Fibroblast of skin of back (primary cell): ENCODE measurements around the gene TLL1.

Experiments
- DNase-seq: peaks from one replicate; pipeline ENCODE4 v3.0.0-alpha.2; 2013

Gene TLL1

GRCh38 chr4:165905405-165906027 lies 32.5 kb downstream of the TLL1 start:
- no peak for DNase-seq

DNA sequence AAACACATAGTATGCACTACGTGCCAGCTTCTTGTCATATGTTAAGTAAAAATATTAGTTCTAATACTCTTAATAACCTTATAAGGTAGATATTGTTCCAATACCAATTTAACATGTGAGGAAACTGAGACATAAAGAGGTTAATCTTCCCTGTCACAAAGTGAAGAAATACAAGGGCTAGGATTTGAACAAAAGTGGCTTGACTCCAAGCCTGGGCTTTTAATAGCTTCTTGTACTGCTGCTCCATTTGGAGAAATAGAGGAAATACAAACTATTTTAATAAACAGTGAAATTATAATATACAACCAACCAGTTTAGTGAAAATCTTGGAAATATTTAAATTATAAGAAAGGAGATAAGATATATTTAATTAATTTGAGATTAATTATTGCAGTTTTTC lies 33.2 kb downstream of the TLL1 start:
- no peak for DNase-seq

DNA sequence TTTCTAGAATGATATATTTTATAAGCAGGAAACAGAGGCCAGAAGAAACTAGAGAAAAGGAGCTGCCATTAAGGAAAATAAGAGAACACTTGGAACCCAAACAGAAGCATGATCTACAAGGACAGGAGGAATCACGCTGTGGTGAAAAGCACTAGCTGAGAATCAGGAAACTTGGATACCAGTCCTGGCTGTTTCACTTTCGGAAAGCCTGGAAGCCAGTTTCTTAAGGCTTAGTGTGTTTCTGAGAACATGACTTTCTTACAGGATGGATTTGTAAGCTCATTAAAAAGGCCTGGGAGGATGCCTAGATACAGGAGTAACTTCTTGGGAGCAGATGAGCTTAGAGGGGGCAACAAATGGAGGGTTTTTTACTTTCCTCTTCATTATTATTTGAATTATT lies 36.9 kb downstream of the TLL1 start:
- DNase-seq, result no peak

DNA sequence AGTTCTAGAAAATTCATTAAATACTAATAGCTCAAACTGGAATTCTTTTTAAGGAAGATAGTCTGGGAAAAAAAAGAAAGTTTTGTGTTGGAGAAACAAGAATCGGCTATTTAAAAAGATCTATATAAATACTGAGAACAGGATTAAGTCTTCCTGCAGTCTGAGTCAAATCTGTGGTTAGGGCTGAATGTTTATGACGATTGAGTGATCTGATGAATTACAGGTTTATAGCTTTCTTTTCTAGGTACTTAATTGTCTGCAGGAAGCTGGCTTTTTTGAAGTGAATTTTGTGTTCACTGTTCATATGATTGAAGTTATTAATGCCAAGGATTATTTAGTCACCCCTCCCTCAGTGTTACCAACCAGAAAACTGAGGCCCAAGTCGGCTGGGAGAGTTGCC lies 42.2 kb downstream of the TLL1 start:
- no peak for DNase-seq

DNA sequence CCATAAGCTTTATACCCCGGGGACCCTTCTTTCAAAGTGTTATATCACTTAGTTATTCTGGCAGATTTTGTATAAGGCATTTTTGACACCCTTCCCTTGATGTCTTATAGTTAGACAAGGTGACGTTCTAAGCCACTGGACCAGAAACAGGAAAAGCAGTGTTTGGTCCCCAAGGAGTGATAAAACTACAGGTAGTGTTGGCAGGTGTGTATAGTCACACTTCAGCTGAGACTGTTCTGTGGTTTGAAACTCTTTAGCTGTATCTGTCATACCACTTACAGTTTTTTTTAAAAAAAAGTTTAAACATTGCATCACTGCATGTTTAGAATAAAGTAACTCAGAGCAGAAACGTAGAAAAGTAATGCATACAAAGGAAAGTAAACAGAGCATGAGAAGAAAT lies 48.5 kb downstream of the TLL1 start:
- DNase-seq, result no peak

DNA sequence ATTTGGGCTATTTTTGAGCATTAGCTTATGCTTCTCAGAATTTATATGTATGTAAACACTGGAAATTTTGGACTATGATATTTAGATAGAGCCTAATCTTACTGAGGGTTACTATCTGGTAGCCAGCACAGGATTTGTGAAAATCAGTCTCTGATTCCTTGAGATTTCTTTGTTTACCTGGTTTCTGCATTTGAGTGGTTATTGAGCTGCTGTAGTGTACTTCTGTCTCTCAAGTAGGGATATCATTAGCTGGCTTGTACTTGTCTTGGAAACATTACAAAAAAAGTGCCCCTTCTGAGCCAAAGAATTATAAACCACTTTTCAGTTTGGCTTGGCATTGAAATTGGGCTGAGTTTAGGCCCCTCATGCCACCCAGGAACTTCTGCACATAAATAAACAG lies 49.7 kb downstream of the TLL1 start:
- DNase-seq, result no peak

DNA sequence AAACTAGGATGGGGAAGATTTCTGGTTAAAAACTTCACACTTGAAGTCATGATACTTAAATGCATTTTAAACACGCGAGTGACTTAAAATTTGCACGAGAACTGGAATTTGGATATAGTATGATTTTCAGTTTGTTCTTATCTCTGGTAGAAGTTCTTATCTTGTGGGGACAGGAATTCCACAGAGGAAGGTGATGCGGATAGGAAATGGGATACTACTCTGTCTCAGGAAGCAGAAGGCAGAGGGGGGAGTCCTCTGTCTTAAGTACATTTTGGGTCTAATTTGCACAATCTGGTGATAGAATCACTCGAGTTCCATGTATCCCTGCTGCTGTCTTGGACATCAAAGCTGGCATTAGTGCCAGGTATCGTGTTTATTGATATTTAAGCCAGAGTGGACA lies 53.3 kb downstream of the TLL1 start:
- no peak for DNase-seq

DNA sequence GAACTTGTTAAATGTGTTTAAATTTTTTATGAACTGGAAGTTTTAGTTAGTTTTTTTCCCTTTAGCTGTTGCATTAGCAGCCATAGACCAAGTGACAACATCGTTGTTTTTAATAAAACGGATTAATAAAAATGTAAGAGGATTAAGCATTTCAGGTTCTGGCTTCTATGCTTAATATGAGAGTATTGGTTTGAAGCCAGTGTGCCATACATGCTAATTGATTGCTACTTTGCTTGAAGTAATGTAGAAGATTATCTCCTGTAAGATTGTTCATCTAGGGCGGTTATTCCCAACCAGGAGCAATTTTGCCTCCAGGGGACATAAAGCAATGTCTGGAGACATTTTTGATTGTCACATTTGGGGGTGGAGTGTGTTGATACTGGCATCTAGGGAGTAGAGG lies 54.3 kb downstream of the TLL1 start:
- no peak for DNase-seq

- no peak for DNase-seq
Measured at GRCh38 chr4:165927815-165928214, 54.8 kb downstream of the TLL1 start.

DNA sequence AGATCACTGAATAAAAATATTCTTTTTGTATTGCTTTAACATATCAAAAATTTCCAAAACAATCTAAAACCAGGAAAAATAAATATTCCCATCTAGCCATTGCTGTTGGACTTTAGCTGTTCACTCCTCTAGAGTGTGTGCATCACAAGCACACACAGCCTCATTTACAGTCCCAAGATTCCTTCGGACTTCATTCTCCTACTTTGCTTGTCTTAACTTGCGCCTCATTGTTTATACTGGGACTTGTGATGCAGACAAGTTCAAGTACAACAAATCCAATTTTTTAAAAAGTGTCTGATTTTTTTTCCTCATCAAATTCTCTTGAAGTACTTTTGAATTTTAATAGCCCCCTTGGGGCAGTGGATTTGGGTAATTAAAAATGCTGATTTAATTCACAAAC lies 55.6 kb downstream of the TLL1 start:
- no peak for DNase-seq

- DNase-seq, result no peak
Measured at GRCh38 chr4:165929662-165930061, 56.6 kb downstream of the TLL1 start.

GRCh38 chr4:165931741-165932140 lies 58.7 kb downstream of the TLL1 start:
- no peak for DNase-seq

DNA sequence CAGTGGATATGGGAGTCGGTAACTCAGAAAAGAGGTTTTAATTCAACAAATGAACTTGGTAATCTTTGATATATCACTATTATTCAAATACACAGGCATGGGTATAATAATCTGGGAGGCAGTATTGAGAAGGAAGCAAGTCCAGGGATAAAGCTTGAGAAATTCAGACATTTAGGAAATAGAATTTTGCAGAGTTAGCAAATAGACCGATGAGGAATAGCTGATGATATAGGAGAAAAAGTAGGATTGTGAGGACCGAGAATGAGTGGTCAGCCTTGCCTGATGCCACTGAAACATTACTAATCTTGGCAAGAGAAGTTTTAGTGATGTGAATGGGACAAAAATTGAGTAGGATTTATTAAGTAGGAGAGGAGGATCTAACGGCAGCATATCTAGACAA lies 71.9 kb downstream of the TLL1 start:
- DNase-seq, result no peak

GRCh38 chr4:165945991-165946390 lies 73.0 kb downstream of the TLL1 start:
- no peak for DNase-seq

GRCh38 chr4:165947019-165947418 lies 74.0 kb downstream of the TLL1 start:
- DNase-seq, result no peak

- no peak for DNase-seq
Measured at GRCh38 chr4:165953181-165953580, 80.1 kb downstream of the TLL1 start.

- DNase-seq, result no peak
Measured at GRCh38 chr4:165963621-165964020, 90.6 kb downstream of the TLL1 start.

DNA sequence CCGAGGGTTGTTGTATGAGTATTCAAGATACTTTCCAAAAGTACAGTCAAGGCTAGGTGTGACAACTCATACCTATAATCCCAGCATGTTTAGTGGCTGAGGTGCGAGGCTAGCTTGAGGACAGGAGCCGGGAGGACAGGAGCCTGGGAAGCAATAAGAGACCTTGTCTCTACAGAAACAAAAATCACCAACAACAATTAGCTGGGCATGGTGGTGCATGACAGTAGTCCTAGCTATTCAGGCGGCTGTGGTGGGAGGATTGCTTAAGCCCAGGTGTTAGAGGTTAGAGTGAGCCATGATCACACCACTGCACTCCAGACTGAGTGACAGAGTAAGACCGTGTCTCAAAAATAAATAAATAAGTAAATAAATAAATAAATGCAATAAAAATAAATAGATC lies 91.6 kb downstream of the TLL1 start:
- no peak for DNase-seq

GRCh38 chr4:165965503-165965902 lies 92.5 kb downstream of the TLL1 start:
- DNase-seq, result peak; percentile 31

DNA sequence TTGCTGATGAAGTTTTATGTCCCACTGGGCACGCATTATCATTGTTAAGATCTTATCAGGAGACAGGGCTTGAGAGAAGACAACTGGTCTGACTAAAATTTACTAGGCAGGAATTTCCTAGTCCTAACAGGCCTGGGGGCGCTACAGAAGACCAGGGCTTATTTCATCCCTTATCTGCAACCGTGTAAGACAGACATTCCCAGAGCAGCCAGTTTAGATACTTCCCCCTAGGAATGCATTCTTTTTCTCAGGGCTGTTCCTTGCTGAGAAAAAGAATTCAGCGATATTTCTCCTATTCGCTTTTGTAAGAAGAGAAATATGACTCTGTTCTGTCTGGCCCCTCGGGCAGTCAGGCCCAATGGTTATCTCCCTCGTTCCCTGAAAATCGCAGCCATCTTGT lies 93.8 kb downstream of the TLL1 start:
- no peak for DNase-seq

GRCh38 chr4:165967486-165967885 lies 94.4 kb downstream of the TLL1 start:
- DNase-seq, result no peak

DNA sequence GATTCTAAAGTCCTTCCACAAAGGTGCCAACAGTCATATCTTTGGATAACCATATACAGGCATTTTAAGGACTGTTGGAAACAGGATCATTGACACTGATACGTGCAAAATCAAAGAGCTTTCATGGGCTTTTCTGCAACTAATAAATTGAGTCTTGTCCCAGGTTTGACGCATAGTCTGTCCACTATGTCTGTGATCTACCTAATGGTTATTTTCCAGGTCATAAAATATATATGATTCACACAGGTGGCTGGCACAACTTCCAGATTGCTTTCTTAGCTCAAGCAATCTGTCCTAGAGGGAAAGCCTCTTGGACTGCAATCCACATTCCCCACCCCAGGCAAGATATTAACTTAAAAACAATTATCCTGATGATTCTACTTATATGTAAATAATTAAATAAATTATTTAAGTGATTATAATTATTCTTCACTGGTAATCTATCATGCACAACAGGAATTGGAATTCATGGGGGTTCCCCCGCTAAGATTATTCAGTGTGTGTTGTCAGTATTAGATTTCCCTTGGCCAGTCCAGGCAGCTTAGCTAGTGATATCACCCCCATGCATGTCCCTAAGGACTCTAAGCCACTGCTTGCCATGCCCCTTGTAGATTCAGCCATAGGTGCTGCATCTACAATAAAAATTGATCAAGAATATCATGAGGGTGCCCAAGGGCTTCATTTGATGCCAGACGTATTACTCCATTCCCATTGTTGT lies 97.8 kb downstream of the TLL1 start:
- DNase-seq, result no peak

DNA sequence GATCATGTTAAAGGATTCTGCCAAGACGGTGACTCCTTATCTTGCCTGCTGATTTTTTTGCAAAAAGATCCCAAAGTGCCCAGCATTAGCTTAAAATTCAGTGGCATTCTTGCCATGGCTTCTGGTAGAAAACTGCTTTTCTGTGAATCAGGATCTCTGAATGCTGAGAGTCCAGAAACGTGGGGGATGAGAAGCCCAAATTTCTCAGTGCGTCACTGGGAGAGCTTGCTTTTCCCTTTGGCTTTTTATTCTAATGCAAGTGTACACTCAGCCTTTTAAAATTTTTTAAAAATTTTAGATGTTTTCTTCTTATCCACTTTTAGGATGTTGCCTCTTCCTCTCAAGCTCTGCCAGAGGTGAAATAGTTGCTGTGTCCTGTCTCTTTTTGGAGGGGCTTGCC lies 98.4 kb downstream of the TLL1 start:
- DNase-seq, result no peak

GRCh38 chr4:165971933-165972332 lies 98.9 kb downstream of the TLL1 start:
- DNase-seq, result no peak

- peak; percentile 18 for DNase-seq
Measured at GRCh38 chr4:165972747-165973146, 99.7 kb downstream of the TLL1 start.
